GM23338 (cell line): ENCODE measurements around the gene DOCK1. TPM values are rescaled to one million over a fixed set of nuclear protein-coding genes. Genes with fewer than 3 reads are reported as not detected.

ENCODE experiments used
- ATAC-seq: fragments of 200-7000 bp; cut with Tn5 transposase; 3 replicates; pipeline ENCODE4 v1.9.1; 2020
- DNase-seq: peaks from one replicate; pipeline ENCODE4 v3.0.0-alpha.2; 2015; ENCODE audit warnings: low spot score
- H2AFZ ChIP-seq: fragments of 200-600 bp; sonication (generic); 2 replicates; pipeline ENCODE4 v1.8.0; 2016; ENCODE audit warnings: antibody characterized with exemption, mild to moderate bottlenecking, moderate library complexity
- H3F3A ChIP-seq: fragments of 200-600 bp; sonication (generic); replicated peaks from 2 replicates; pipeline ENCODE4 v1.8.0; 2017; ENCODE audit warnings: antibody characterized with exemption, mixed run types, low read depth
- H3K27ac ChIP-seq: fragments of 200-600 bp; sonication (generic); 2 replicates; pipeline ENCODE4 v1.6.1; 2016; ENCODE audit warnings: low read depth
- H3K27me3 ChIP-seq: fragments of 200-600 bp; sonication (generic); 2 replicates; pipeline ENCODE4 v1.8.0; 2016; ENCODE audit warnings: mild to moderate bottlenecking, mixed run types, moderate library complexity; ENCODE audit not compliant: insufficient read depth
- H3K36me3 ChIP-seq: fragments of 200-600 bp; sonication (generic); 2 replicates; pipeline ENCODE4 v1.8.0; 2016; ENCODE audit warnings: mild to moderate bottlenecking; ENCODE audit not compliant: insufficient read depth
- H3K4me1 ChIP-seq: fragments of 200-600 bp; sonication (generic); 2 replicates; pipeline ENCODE4 v1.8.0; 2016; ENCODE audit warnings: mild to moderate bottlenecking, moderate library complexity; ENCODE audit not compliant: insufficient read depth
- H3K4me2 ChIP-seq: fragments of 200-600 bp; sonication (generic); 2 replicates; pipeline ENCODE4 v1.7.1; 2017; ENCODE audit warnings: mixed run types
- H3K4me3 ChIP-seq: fragments of 200-600 bp; sonication (generic); 2 replicates; pipeline ENCODE4 v1.6.1; 2016; ENCODE audit warnings: mixed run types
- H3K79me2 ChIP-seq: fragments of 200-600 bp; sonication (generic); replicated peaks from 2 replicates; pipeline ENCODE4 v1.8.0; 2017; ENCODE audit warnings: mild to moderate bottlenecking; ENCODE audit not compliant: insufficient read depth
- H3K9me2 ChIP-seq: fragments of 200-600 bp; sonication (generic); 2 replicates; pipeline ENCODE4 v1.8.0; 2017; ENCODE audit not compliant: insufficient read depth
- H4K20me1 ChIP-seq: fragments of 200-600 bp; sonication (generic); replicated peaks from 2 replicates; pipeline ENCODE4 v1.8.0; 2017; ENCODE audit warnings: mild to moderate bottlenecking; ENCODE audit not compliant: insufficient read depth
- H3K27ac Mint-ChIP-seq: 2 replicates; pipeline ENCODE4 v1.8.0; 2020; ENCODE audit warnings: inconsistent platforms, mild to moderate bottlenecking, moderate library complexity, mixed read lengths
- H3K27me3 Mint-ChIP-seq: 3 replicates; pipeline ENCODE4 v1.8.0; 2022; ENCODE audit warnings: low read depth, mild to moderate bottlenecking, moderate library complexity, mixed read lengths, inconsistent platforms; ENCODE audit not compliant: insufficient read depth, poor library complexity
- H3K36me3 Mint-ChIP-seq: 3 replicates; pipeline ENCODE4 v1.8.0; 2021; ENCODE audit warnings: low read depth, mild to moderate bottlenecking, inconsistent platforms, moderate library complexity, mixed read lengths
- H3K4me1 Mint-ChIP-seq: 3 replicates; pipeline ENCODE4 v1.8.0; 2020; ENCODE audit warnings: mild to moderate bottlenecking, inconsistent platforms, mixed read lengths
- H3K4me3 Mint-ChIP-seq: 3 replicates; pipeline ENCODE4 v1.8.0; 2021; ENCODE audit warnings: moderate library complexity, mild to moderate bottlenecking, inconsistent platforms, mixed read lengths
- H3K9me3 Mint-ChIP-seq: 3 replicates; pipeline ENCODE4 v1.8.0; 2020; ENCODE audit warnings: moderate library complexity, mild to moderate bottlenecking, inconsistent platforms, mixed read lengths
- CREB1 ChIP-seq: fragments of 250-450 bp; sonication (Bioruptor Pico); IDR thresholded peaks from 2 replicates; pipeline ENCODE4 v1.5.0; 2020; ENCODE audit warnings: low read depth, mild to moderate bottlenecking, moderate library complexity
- ETS1 ChIP-seq: IDR thresholded peaks from 2 replicates; pipeline ENCODE4 v1.6.1; 2016; ENCODE audit warnings: antibody characterized with exemption
- EZH2phosphoT487 ChIP-seq: fragments of 200-600 bp; sonication (generic); IDR thresholded peaks from one replicate; pipeline ENCODE4 v1.8.1; 2018; ENCODE audit warnings: antibody characterized with exemption; ENCODE audit not compliant: unreplicated experiment
- JUNB ChIP-seq: IDR thresholded peaks from one replicate; pipeline ENCODE4 v1.6.1; 2016; ENCODE audit warnings: antibody characterized with exemption; ENCODE audit not compliant: unreplicated experiment
- NANOG ChIP-seq: IDR thresholded peaks from 2 replicates; pipeline ENCODE4 v1.6.1; 2016; ENCODE audit warnings: antibody characterized with exemption, borderline replicate concordance
- REST ChIP-seq: IDR thresholded peaks from one replicate; pipeline ENCODE4 v1.6.1; 2018; ENCODE audit warnings: antibody characterized with exemption; ENCODE audit not compliant: unreplicated experiment
- STAT1 ChIP-seq: IDR thresholded peaks from one replicate; pipeline ENCODE4 v1.6.1; 2016; ENCODE audit warnings: antibody characterized with exemption; ENCODE audit not compliant: unreplicated experiment
- ZNF114 ChIP-seq: fragments of 250-450 bp; sonication (Bioruptor Pico); IDR thresholded peaks from 2 replicates; pipeline ENCODE4 v1.5.0; 2020; ENCODE audit warnings: mild to moderate bottlenecking, moderate library complexity
- ZNF331 ChIP-seq: fragments of 250-450 bp; sonication (Bioruptor Pico); IDR thresholded peaks from 2 replicates; pipeline ENCODE4 v1.5.0; 2020; ENCODE audit warnings: low read depth, mild to moderate bottlenecking, moderate library complexity
- ZNF462 ChIP-seq: fragments of 250-450 bp; sonication (Bioruptor Pico); IDR thresholded peaks from 2 replicates; pipeline ENCODE4 v1.5.0; 2020; ENCODE audit warnings: mild to moderate bottlenecking, moderate library complexity
- polyA plus RNA-seq: library from polyadenylated mRNA; unstranded; fragments of >200 nt; fragmentation: Nextera tagmentation; extraction: Ambion mirVana; gene quantifications from 2 replicates; pipeline ENCODE4 v1.2.1, GENCODE V29; 2016
- total RNA-seq: library from RNA; depleted of rRNA; stranded (reverse); fragments of >200 nt; shearing (Covaris generic); gene quantifications from 2 replicates; pipeline ENCODE4 v1.2.3, GENCODE V29; 2014

DOCK1 gene
- total and polyA plus RNA-seq, 2 experiments from 2014 or later = 13.2 to 55.3 TPM

GRCh38 chr10:127189226-127189625 is 284.0 kb downstream of the DOCK1 start:
- Histone ChIP-seq H3K27ac (no peak overlapping the region), H3K79me2 (no peaks in the 10 kb centered on the region), H4K20me1 (no peaks in the 10 kb centered on the region; the same call in 1 of the 2 replicates), H3K4me1 (peaks cover 1% of the 10 kb centered on the region; the same call in 1 of the 2 replicates), H3F3A (no peaks in the 10 kb centered on the region), H3K27me3 (peaks cover 18% of the 10 kb centered on the region), H3K9me2 (peaks cover 11% of the 10 kb centered on the region; the same call in 1 of the 2 replicates), H3K36me3 (no peaks in the 10 kb centered on the region), H3K4me3 (no peak overlapping the region), H2AFZ (no peak overlapping the region), H3K4me2 (no peak overlapping the region)
- DNase-seq (no peak), ATAC-seq (no peak)
- H3K27me3 Mint-ChIP-seq = peaks cover 3% of the 10 kb centered on the region
- no peaks in the 10 kb centered on the region for H3K9me3 Mint-ChIP-seq
- peaks cover 2% of the 10 kb centered on the region; the same call in 2 of the 3 replicates for H3K36me3 Mint-ChIP-seq
- TF ChIP-seq ZNF462 (CRISPR knock-in tag) = no peak
- TF ChIP-seq JUNB = no peak
- no peak for TF ChIP-seq NANOG
- TF ChIP-seq CREB1 (CRISPR knock-in tag) = no peak
- H3K4me3 Mint-ChIP-seq = no peak overlapping the region
- peaks cover 5% of the 10 kb centered on the region for H3K4me1 Mint-ChIP-seq
- no peak overlapping the region for H3K27ac Mint-ChIP-seq

GRCh38 chr10:127190427-127190826 is 285.2 kb downstream of the DOCK1 start:
- no peak overlapping the region for H3K4me3 ChIP-seq
- no peaks in the 10 kb centered on the region for H3K36me3 ChIP-seq
- Mint-ChIP-seq H3K4me3 (no peak overlapping the region), H3K27me3 (peaks cover 12% of the 10 kb centered on the region), H3K9me3 (no peaks in the 10 kb centered on the region), H3K4me1 (peaks cover 11% of the 10 kb centered on the region), H3K27ac (no peak overlapping the region), H3K36me3 (peaks cover 2% of the 10 kb centered on the region; the same call in 2 of the 3 replicates)
- DNase-seq = no peak
- no peak overlapping the region for H3K4me2 ChIP-seq
- no peaks in the 10 kb centered on the region for H3K79me2 ChIP-seq
- peaks cover 7% of the 10 kb centered on the region; the same call in 1 of the 2 replicates for H3K4me1 ChIP-seq
- no peak for ATAC-seq
- no peaks in the 10 kb centered on the region; the same call in 1 of the 2 replicates for H4K20me1 ChIP-seq
- H3K27me3 ChIP-seq = peaks cover 30% of the 10 kb centered on the region
- H2AFZ ChIP-seq = no peak overlapping the region
- no peaks in the 10 kb centered on the region for H3F3A ChIP-seq
- H3K27ac ChIP-seq = no peak overlapping the region
- peaks cover 3% of the 10 kb centered on the region; the same call in 1 of the 2 replicates for H3K9me2 ChIP-seq
- TF ChIP-seq ETS1 (no peak), REST (no peak), ZNF114 (CRISPR knock-in tag) (no peak), EZH2phosphoT487 (no peak), STAT1 (no peak), ZNF331 (CRISPR knock-in tag) (no peak)
